HG03196 (cell line): ENCODE measurements around the gene SLC6A12.
"Not testable (repeated sequence)": the region's sequence is repeated elsewhere in the genome, so short reads cannot be mapped to it uniquely, and the experiment has no call there.

Experiments used
- ATAC-seq: cut with Tn5 transposase; IDR thresholded peaks from one replicate; pipeline ENCODE4 v1.9.1; 2021; ENCODE audit not compliant: unreplicated experiment

SLC6A12 gene

GRCh38 chr12:218728-219590, 5.0 kb upstream of the SLC6A12 start:
- no peak for ATAC-seq

GRCh38 chr12:218221-218620, 4.3 kb upstream of the SLC6A12 start:
- no peak for ATAC-seq

GRCh38 chr12:217029-217428, 3.1 kb upstream of the SLC6A12 start:
- ATAC-seq: not testable (repeated sequence)

- ATAC-seq: no peak
Measured at GRCh38 chr12:215116-215515, 1.2 kb upstream of the SLC6A12 start.

GRCh38 chr12:213527-213932, 427 bp downstream of the SLC6A12 start:
- ATAC-seq: no peak

GRCh38 chr12:212715-213526, 1.0 kb downstream of the SLC6A12 start:
- no peak for ATAC-seq

GRCh38 chr12:212415-212714, 1.6 kb downstream of the SLC6A12 start:
- ATAC-seq: no peak

GRCh38 chr12:211639-212414, 2.1 kb downstream of the SLC6A12 start:
- no peak for ATAC-seq

- ATAC-seq: no peak
Measured at GRCh38 chr12:211142-211465, 2.9 kb downstream of the SLC6A12 start.

GRCh38 chr12:210277-211141, 3.4 kb downstream of the SLC6A12 start:
- no peak for ATAC-seq

- ATAC-seq: no peak
Measured at GRCh38 chr12:209851-210250, 4.1 kb downstream of the SLC6A12 start.

- ATAC-seq: no peak
Measured at GRCh38 chr12:209246-209645, 4.7 kb downstream of the SLC6A12 start.

- no peak for ATAC-seq
Measured at GRCh38 chr12:208813-209212, 5.1 kb downstream of the SLC6A12 start.

- no peak for ATAC-seq
Measured at GRCh38 chr12:207804-208203, 6.2 kb downstream of the SLC6A12 start.

- no peak for ATAC-seq
Measured at GRCh38 chr12:206746-207440, 7.1 kb downstream of the SLC6A12 start.

- no peak for ATAC-seq
Measured at GRCh38 chr12:205026-205425, 8.9 kb downstream of the SLC6A12 start.

- no peak for ATAC-seq
Measured at GRCh38 chr12:204261-204678, 9.7 kb downstream of the SLC6A12 start.

- ATAC-seq: no peak
Measured at GRCh38 chr12:203462-204260, 10.3 kb downstream of the SLC6A12 start.

GRCh38 chr12:203074-203461, 10.9 kb downstream of the SLC6A12 start:
- ATAC-seq: no peak
